Effector CD4-positive, alpha-beta T cell (primary cell): ENCODE results near the gene TMBIM6.
"Not testable (repeated sequence)": the region's sequence is repeated elsewhere in the genome, so short reads cannot be mapped to it uniquely, and the experiment has no call there.

Source experiments
- DNase-seq: peaks from one replicate; pipeline ENCODE4 v3.0.0-alpha.2; 2020
- total RNA-seq: gene quantifications from one replicate; lab custom pipeline; 2026; lab: John Stamatoyannopoulos, UW

The TMBIM6 gene
- 369 reads per million, percentile 97 among the genes with 10 or more reads in this experiment for total RNA-seq

- DNase-seq = peak; percentile 99
Measured at GRCh38 chr12:49740930-49741881, at the start of gene TMBIM6. Gene TMBIM6, plus strand, starts transcription at chr12:49741557. Its CDS starts 10,937 bp downstream, at chr12:49752494.

- no peak for DNase-seq
Measured at GRCh38 chr12:49692851-49693250, 48.5 kb upstream of the TMBIM6 start.

- no peak for DNase-seq
Measured at GRCh38 chr12:49693931-49694444, 47.4 kb upstream of the TMBIM6 start.

GRCh38 chr12:49696723-49697122 lies 44.6 kb upstream of the TMBIM6 start:
- DNase-seq = no peak

GRCh38 chr12:49697808-49698207 lies 43.5 kb upstream of the TMBIM6 start:
- DNase-seq = no peak

- DNase-seq = peak; percentile 7
Measured at GRCh38 chr12:49698619-49699545, 42.5 kb upstream of the TMBIM6 start.

- no peak for DNase-seq
Measured at GRCh38 chr12:49702009-49702408, 39.3 kb upstream of the TMBIM6 start.

- no peak for DNase-seq
Measured at GRCh38 chr12:49702676-49703215, 38.6 kb upstream of the TMBIM6 start.

- peak; percentile 27 for DNase-seq
Measured at GRCh38 chr12:49703647-49704137, 37.7 kb upstream of the TMBIM6 start.

GRCh38 chr12:49705479-49706134 lies 35.8 kb upstream of the TMBIM6 start:
- no peak for DNase-seq

- no peak for DNase-seq
Measured at GRCh38 chr12:49706351-49707127, 34.8 kb upstream of the TMBIM6 start.

- DNase-seq = peak; percentile 99
Measured at GRCh38 chr12:49707128-49707811, 34.1 kb upstream of the TMBIM6 start, which contains the start of gene FMNL3. Gene FMNL3, minus strand, starts transcription at chr12:49707405. Its CDS starts 225 bp downstream, at chr12:49707180.

GRCh38 chr12:49707812-49708147 lies 33.6 kb upstream of the TMBIM6 start:
- DNase-seq = no peak

- no peak for DNase-seq
Measured at GRCh38 chr12:49708851-49709250, 32.5 kb upstream of the TMBIM6 start.

- DNase-seq = not testable (repeated sequence)
Measured at GRCh38 chr12:49713952-49714351, 27.4 kb upstream of the TMBIM6 start.

GRCh38 chr12:49716553-49716952 lies 24.8 kb upstream of the TMBIM6 start:
- DNase-seq = no peak

- not testable (repeated sequence) for DNase-seq
Measured at GRCh38 chr12:49717800-49718199, 23.6 kb upstream of the TMBIM6 start.

- no peak for DNase-seq
Measured at GRCh38 chr12:49720214-49720613, 21.1 kb upstream of the TMBIM6 start.

GRCh38 chr12:49721355-49721754 lies 20.0 kb upstream of the TMBIM6 start:
- not testable (repeated sequence) for DNase-seq

- DNase-seq = no peak
Measured at GRCh38 chr12:49728446-49728845, 12.9 kb upstream of the TMBIM6 start.
